Activated CD4-positive, alpha-beta T cell treated with anti-CD3 and anti-CD28 coated beads, Interleukin-2, amount 50 U/mL, for 24 hours (primary cell): Measurements from ENCODE around the gene ACTL6B.
A peak's percentile ranks its signal among the peaks of the same experiment; 100 is the strongest.
"Not testable (repeated sequence)": the region's sequence is repeated elsewhere in the genome, so short reads cannot be mapped to it uniquely, and the experiment has no call there.

Experiments used
- DNase-seq, 2 donors: peaks; one replicate each; pipeline ENCODE4 v3.0.0-alpha.2; 2020; ENCODE audit warnings: low read depth in 1 of 2, low spot score in 1 of 2

Gene ACTL6B

DNA sequence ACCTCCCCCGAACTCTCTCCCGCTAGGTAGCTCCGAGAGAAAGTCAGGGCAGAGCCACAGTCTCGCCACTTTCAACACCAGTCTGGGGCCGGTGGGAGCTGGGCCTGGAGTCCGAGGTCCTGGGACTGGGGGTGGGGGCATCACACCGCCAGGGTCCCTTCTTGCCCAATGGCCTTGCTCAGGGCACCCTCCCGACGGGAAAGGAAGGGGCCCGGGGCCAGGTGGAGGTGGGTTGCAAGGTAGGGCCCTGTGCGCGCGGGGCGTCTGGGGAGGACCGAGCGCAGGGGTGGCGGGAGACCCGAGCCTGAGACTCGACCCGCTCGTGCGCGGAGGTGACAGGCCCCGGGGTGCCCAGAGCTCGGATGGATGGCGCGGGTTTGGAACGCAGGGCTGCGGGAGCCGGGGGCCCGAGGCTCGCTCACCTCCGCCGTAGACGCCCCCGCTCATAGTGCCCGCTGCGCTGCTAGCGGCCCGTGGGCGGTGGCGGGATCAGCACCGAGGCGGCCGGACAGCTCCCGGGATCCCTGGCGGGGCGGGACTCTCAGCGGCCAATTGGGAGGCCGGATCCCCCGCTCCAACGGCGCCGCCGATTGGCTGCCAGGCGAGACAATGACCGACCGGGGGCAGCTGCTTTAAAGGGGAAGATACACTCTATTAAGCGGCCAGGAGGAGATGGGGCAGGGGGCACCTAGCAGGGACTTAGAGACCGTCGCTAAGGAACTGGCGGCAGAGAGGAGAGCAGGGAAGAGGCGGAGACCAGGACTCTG lies at the start of gene ACTL6B:
TSS of gene ACTL6B (minus strand) at position 541 of the 767 bp plus-strand sequence. CDS start at position 447, 94 bp downstream.
- no peak for DNase-seq

- peak; percentile 65 to 75 for DNase-seq
These were observed 49.1 kb upstream of the ACTL6B start for GRCh38 chr7:100705320-100705752.

DNA sequence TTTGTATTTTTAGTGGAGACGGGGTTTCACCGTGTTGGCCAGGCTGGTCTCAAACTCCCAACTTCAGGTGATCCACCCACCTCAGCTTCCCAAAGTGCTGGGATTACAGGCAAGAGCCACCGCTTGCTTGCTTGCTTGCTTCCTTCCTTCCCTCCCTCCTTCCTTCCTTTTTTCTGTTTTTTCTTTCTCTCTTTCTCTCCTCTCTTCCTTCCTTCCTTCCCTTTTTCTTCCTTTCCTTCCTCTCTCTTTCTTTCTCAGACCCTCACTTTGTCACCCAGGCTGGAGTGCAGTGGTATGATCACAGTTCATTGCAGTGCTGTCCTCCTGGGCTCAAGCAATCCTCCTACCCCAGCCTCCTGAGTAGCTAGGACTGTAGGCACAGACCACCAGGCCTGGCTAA lies 44.8 kb upstream of the ACTL6B start:
- not testable (repeated sequence) for DNase-seq

GRCh38 chr7:100699018-100699417 lies 42.8 kb upstream of the ACTL6B start:
- DNase-seq, result no peak

- DNase-seq, result no peak
These were observed 39.9 kb upstream of the ACTL6B start for GRCh38 chr7:100696123-100696521.

DNA sequence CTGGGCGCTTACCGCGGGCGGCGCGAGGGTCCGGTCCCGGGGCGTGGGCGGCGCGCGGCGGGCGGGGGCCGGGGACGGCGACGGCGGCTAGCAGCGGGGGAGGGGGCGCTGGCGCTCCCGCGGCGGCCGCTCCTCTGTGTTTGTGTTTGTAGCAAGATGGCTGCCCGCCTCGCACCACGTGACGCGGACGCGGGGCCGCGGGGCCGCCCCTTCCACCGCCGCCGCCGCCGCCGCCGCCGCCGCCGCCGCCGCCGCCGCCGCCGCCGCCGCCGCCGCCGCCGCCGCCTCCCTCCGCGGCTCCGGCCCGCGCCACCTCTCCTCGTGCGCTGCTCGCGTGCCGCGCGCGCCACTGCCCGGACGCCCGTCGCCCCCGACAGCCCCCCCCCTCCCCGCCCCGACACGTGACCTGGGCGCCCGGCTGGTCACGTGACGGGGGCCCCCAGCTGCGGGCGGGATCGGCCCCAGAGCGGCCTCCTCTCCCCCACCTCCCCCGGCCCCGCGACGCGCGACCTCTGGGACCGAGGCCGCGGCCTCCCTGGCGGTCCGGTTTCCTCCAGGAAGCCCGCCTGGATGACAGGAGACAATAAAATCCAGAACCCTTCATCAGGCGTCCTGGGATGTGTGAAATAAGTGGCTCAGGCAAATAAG lies 38.0 kb upstream of the ACTL6B start, which contains the start of gene GIGYF1:
TSS of gene GIGYF1 (minus strand) at position 153 of the 648 bp plus-strand sequence. CDS start 6,012 bp downstream, outside the sequence.
- peak; percentile 39 to 52 for DNase-seq

DNA sequence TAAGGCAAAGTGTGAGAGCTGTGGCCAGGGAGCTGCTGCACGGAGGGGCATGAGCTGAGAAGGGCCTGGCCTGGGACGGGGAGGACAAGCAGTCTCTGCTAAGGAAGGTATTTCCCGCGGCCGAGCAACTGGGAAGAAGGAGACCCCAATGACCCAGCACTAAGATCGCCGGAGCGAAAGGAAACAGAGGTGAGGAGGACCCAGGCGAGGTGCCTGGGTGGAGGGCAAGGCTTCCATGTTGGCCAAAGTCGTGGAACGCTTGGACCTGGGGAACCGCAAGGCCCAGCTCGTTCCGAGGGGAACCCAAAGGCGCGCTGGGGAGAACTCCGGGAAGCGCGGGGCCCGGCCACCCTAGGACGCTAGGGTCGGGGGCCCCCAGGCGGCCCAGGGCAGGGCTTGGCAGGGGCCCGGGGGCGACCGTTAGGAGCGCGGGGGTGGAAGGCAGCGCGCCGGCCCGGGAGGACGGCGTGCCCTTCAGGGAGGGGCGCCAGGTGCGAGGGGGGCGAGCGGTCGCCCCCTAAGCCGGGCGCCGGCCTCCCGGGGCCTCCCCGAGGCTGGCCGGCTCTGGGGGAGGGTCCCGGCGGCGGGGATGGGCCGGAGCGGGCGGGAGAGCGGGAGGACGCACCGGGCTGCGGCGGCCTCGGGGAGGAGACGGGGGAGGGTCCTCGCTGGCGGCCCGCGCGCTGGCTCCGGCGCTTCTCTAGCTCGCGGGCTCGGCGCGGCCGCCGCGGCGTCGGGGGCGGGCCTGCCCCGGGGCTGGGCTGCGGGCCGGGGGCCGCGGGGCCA lies 37.3 kb upstream of the ACTL6B start:
- DNase-seq, result no peak

DNA sequence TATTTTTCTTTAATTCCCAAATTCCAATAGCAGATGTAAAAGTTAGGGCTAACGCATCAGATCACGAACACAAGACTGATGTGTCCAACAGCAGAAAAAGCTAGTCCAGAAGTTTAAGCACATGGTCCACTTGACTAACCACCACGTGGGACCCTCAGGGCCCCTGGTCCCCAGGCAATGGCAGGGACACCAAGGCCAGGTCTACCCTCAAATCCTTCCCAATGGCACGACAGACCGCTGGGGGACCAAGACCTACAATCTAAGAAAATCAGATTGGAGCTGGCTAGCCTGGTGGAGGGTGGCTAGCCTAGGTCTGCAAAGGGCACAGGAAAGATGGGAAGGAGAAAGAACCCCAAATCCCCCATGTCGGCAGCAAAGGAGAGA lies 36.3 kb upstream of the ACTL6B start:
- no peak for DNase-seq

DNA sequence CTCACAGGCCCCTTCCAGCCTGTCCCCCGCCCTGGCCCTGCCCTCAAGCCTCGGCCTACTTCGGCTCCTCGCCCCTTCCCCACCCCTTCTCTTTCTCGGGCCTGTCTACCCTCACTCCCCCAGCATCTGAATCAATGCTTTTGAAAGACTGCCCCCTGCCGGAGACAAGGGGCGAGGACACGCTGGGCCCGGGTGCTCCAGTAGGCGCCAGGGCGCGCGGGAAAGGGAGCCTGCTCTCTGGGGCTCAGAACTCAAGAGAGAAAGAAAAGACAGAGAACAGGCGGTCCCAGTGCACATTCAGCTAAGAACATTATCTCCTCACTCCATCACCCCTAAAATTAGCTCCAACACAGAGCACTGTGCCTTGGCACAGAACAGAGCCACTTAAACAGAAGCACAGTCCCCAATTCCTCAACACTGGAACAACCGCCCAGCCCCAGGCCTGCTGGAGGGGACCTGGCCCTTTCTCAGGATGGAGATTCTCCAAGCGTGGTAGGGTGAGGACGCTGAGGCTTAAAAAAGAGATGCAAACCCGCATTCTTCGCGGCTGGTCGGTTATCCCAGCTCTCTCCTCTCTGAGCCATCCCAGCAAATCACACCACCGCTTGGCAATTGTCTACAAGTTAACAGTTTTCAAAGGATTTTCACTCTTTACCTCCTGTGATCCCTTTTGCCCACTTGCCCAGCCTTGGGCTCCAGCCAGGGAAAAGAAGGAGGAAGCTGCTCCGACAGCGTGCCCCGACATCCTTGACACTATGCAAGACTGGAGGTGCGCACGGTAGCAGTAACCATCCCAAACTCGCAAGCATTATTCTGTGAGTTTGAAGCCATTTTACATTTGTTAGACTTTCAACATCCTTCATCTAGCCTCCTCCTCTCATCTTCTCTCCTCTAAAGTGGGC lies 35.7 kb upstream of the ACTL6B start:
- peak; percentile 70 to 75 for DNase-seq

DNA sequence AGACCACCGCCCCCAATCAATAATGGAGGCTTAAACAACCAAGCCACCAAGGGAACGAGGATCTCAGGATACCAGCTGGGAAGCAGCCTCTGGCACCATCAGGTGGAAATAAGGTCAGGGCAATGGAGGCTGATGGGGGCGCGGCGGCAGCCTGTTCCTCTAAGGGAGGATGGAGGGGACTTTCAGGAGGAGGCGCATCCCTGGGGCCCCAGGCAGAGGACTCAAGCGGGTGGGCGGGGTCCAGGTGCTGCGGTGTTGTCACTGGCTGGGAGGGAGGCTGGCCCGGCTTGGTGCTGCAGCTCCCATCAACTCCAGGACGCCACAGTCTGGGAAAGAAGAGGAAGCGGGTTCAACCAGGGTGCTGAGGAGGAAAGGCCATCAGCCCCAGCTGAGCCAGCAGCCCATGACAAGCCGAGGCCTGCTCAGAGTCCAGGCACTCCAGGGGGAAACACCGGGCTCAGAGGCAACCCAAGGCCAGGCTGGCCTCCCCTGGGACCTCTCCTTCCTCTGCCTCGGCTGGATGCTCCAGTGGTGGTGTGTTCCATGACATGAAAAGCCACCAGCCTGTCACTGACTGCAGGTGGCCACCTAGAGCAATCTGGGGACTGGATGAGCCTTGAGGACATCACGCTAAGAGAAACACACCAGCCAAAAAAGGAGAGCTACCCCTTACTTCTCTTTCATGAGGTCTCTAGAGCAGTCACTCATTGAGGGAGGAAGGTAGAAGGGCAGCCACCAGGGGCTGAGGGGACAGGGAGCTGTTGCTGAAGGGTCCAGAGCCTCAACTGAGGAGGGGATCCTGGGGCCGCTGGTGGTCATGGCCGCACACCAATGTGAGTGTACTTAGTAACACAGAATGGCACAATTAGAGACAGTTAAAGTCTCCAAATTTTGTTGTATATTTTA lies 33.2 kb upstream of the ACTL6B start:
- no peak for DNase-seq

- DNase-seq, result no peak
These were observed 32.1 kb upstream of the ACTL6B start for GRCh38 chr7:100688326-100688860.

GRCh38 chr7:100687751-100688300 lies 31.6 kb upstream of the ACTL6B start:
- DNase-seq, result no peak

GRCh38 chr7:100687261-100687660 lies 31.0 kb upstream of the ACTL6B start:
- no peak for DNase-seq

DNA sequence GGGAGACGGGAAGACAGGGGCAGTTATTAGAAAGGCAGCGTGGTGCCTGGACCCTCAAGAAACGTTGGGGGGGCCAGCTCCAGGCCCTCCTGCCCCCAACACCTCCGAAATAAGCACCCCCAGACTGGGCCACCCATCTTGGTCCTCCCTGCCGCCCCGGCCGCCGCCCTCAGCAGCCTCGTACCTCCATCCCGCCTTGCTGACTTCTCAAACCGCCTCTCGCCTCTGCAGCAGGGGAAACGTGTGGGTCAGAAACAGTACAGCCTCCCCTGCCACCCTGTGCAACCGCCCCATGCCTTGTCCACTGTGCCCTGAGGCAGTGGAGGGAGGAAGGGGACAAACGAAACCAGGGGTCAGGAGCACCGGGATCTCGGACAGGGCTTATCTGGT lies 30.6 kb upstream of the ACTL6B start:
- no peak for DNase-seq

DNA sequence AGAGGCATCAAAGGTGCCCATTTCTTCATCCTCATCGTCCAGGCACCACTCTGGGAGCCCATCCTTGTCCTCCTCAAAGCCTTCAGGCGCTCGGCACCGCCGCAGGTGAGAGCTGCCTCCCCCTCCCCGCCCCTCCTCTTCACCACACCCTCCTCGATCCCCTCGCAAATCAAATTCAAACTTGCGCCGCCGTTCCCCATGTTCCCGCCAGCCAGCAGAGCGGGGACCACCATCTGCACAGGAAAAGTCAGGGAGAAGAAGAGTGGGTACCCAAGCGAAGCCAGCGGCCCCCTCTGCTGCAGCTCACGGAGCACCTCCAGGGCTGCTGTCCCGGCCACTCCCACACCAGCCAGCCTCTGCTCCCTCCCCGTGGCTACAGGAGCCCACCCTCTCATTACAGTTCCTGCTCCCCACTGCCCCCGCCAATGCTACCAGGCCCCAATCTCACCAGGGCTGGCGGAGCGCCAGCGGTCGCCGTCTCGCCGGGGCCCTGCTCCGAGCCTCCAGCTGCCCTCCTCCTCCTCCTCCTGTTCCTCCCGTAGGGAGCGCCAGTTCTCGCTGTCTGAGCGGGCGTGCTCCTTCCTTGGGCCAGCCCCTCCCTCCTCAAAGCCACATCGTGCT lies 30.1 kb upstream of the ACTL6B start:
- DNase-seq, result no peak

DNA sequence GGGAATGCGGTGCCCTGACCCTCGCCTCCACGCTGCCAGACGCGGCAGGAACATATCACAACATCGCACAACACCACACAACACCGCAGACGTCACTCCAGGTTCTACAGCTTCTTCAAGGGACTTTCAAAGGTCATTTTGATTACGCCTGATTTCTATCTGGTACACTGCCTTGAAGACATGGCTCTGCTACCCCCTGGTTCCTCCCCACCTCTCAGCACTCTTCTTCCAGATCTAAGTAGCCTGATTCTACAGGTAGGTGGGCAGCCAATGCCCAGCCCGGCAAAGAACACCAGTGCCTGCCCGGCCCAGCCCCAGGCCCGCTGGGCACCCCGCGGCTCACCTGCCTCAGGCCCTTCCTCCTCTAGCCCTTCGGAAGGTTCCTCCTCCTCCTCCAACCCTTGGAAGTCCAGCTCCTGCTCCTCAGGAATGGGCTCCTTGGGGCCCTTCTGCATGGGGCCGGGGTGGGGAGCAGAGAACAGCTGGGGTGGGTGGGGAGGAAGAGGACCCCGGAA lies 29.4 kb upstream of the ACTL6B start:
- no peak for DNase-seq

- no peak for DNase-seq
These were observed 28.9 kb upstream of the ACTL6B start for GRCh38 chr7:100685049-100685605.

DNA sequence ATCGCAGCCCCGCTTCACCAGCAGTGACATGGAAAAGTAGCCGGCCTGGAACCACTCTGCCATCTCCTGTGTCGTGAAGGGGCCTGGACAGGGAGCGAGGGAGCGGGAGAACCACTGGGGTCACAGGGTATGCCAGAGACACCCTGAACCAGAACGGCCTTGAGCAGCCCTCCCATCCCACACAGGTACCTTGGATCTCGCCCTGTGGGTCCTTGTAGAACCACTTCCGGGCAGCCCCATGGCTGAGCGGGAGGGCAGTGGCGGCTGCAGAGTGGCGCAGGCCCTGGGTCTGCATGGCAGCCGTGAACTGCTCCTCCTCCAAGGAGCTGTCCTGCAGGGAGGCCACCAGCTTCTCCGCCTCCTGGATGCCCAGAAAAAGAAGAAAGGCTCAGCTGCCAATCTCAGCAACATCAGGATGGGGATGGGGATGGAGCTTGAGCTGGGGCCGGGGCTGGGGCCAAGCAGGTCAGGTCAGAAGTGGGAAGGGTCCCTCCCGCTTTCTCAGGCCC lies 28.3 kb upstream of the ACTL6B start:
- no peak for DNase-seq
